Vagina (tissue), 2 donors: ENCODE data around the gene SIAH2.

ENCODE experiments used
- POLR2A ChIP-seq, 2 donors: fragments of 450-650 bp; IDR thresholded peaks; one replicate each; pipeline ENCODE4 v1.6.1; 2017; ENCODE audit warnings: antibody characterized with exemption in 2 of 2, mild to moderate bottlenecking in 2 of 2, moderate library complexity in 2 of 2
- POLR2AphosphoS5 ChIP-seq, 2 donors: sonication (generic); formaldehyde crosslinking; IDR thresholded peaks; one replicate each; pipeline ENCODE4 v1.9.0; 2017; ENCODE audit warnings: antibody characterized with exemption in 2 of 2, mild to moderate bottlenecking in 2 of 2, low read depth in 1 of 2; ENCODE audit not compliant: insufficient read depth in 1 of 2
- TF ChIP-seq, protein P1 (sequence below), 3 experiments: fragments of 450-650 bp in 2 of 3; fragments of 200-600 bp in 1 of 3; sonication (generic) in 1 of 3; IDR thresholded peaks; one replicate each; pipeline ENCODE4 v1.5.1; 2017 to 2019; ENCODE audit warnings: antibody characterized with exemption in 3 of 3, mild to moderate bottlenecking in 2 of 3, moderate library complexity in 2 of 3

DNA sequence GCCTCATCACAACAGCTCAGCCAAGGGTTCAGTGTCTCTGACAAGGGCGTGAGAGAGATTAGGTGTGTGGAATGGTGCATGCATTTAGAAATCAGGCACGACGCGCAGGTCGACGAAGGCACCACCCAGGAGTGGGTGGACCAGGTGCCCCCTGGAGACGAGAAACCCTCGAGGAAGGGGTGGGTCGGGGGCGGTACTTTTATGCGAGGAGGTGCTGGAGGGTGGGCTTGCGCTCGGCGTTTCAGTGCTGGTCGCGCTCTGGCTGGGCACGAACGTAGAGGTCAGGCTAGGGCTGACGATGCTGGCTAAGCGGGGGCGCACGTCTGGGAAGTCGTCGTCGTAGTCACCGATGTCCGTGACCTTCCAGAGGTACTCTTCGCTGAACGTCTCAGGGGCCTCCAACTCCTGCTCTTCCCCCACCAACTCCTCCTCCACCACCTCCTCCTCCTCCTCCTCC is 59.6 kb downstream of the SIAH2 start:
- TF ChIP-seq, protein P1, sequence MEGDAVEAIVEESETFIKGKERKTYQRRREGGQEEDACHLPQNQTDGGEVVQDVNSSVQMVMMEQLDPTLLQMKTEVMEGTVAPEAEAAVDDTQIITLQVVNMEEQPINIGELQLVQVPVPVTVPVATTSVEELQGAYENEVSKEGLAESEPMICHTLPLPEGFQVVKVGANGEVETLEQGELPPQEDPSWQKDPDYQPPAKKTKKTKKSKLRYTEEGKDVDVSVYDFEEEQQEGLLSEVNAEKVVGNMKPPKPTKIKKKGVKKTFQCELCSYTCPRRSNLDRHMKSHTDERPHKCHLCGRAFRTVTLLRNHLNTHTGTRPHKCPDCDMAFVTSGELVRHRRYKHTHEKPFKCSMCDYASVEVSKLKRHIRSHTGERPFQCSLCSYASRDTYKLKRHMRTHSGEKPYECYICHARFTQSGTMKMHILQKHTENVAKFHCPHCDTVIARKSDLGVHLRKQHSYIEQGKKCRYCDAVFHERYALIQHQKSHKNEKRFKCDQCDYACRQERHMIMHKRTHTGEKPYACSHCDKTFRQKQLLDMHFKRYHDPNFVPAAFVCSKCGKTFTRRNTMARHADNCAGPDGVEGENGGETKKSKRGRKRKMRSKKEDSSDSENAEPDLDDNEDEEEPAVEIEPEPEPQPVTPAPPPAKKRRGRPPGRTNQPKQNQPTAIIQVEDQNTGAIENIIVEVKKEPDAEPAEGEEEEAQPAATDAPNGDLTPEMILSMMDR (IDR thresholded peaks at IDR 0.05) = no peak
- no peak for TF ChIP-seq POLR2A (IDR thresholded peaks at IDR 0.05)
- no peak for TF ChIP-seq POLR2AphosphoS5 (IDR thresholded peaks at IDR 0.05; ENCODE audit: insufficient read depth in 1 of 2, low read depth in 1 of 2)
